Epidermal melanocyte (primary cell): ENCODE measurements around the gene RPTOR.
"Not testable (repeated sequence)": the region's sequence is repeated elsewhere in the genome, so short reads cannot be mapped to it uniquely, and the experiment has no call there.

Source experiments
- DNase-seq: peaks from one replicate; pipeline ENCODE4 v3.0.0; 2011; ENCODE audit warnings: low spot score; ENCODE audit not compliant: insufficient read length

Gene RPTOR, protein sequence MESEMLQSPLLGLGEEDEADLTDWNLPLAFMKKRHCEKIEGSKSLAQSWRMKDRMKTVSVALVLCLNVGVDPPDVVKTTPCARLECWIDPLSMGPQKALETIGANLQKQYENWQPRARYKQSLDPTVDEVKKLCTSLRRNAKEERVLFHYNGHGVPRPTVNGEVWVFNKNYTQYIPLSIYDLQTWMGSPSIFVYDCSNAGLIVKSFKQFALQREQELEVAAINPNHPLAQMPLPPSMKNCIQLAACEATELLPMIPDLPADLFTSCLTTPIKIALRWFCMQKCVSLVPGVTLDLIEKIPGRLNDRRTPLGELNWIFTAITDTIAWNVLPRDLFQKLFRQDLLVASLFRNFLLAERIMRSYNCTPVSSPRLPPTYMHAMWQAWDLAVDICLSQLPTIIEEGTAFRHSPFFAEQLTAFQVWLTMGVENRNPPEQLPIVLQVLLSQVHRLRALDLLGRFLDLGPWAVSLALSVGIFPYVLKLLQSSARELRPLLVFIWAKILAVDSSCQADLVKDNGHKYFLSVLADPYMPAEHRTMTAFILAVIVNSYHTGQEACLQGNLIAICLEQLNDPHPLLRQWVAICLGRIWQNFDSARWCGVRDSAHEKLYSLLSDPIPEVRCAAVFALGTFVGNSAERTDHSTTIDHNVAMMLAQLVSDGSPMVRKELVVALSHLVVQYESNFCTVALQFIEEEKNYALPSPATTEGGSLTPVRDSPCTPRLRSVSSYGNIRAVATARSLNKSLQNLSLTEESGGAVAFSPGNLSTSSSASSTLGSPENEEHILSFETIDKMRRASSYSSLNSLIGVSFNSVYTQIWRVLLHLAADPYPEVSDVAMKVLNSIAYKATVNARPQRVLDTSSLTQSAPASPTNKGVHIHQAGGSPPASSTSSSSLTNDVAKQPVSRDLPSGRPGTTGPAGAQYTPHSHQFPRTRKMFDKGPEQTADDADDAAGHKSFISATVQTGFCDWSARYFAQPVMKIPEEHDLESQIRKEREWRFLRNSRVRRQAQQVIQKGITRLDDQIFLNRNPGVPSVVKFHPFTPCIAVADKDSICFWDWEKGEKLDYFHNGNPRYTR (N-terminal part only)

DNA sequence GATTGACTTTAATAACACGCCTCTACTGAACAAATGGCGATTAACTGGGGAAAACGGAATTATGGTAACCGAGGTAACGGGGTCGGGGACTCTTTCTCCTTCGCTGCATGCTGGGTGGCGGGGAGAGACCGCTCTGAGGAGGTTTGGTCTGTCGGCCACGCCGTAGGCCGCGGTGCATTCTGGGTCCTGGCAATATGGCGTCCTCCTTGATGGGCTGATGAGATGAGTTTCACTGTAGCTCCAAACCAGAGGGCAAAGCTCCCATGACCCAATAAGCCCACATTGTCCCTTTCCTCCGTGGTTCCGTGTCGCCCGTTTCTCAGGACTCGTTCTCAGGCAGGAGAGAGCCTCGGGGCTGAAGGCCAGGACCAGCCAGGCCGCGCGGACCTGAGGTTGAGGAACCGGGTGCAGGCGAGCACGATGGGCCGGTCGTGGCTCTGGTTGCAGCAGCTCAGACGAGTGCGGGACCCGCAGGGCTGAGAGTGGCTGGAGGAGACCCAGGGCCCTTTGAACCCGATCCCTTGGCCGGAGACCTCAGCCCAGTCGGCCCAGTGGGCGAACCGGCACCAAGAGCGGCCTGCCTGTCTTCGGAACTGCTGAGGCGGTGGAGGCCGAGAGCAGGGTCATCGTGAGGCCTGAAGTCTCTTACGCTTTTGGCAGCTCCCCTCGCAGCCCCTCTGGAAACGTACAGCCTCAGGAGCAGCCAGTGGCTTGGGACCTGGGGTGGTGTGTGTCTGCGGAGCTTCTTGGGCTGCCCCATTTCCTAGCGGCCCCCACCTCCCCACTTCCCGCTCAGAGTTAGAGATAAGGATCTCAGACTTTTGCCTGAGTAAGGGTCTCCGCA is at the start of gene RPTOR:
Gene RPTOR, plus strand, starts transcription at position 184 of the 844 bp plus-strand sequence. CDS start 792 bp downstream, outside the sequence.
- DNase-seq: peak; percentile 94

DNA sequence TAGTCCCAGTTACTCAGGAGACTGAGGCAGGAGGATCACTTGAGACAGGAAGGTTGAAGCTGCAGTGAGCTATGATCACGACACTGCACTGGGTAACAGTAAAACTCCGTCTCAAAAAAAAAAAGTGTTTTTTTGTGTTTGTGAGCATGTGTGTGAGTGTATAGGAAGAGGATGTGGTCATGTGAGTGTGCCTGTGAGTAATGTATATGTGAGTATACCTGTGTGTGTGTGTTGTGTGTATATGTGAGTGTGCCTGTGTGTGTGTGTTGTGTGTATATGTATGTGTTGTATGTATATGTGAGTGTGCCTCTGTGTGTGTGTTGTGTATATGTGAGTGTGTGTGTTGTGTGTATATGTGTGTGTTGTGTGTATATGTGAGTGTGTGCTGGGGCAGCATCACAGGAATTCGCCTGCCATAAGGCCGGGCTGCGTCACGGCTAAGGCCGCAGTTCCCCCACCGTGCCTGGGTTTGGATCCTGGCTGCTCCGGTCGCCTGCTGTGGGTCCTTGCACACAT is 46.9 kb upstream of the RPTOR start:
- no peak for DNase-seq

DNA sequence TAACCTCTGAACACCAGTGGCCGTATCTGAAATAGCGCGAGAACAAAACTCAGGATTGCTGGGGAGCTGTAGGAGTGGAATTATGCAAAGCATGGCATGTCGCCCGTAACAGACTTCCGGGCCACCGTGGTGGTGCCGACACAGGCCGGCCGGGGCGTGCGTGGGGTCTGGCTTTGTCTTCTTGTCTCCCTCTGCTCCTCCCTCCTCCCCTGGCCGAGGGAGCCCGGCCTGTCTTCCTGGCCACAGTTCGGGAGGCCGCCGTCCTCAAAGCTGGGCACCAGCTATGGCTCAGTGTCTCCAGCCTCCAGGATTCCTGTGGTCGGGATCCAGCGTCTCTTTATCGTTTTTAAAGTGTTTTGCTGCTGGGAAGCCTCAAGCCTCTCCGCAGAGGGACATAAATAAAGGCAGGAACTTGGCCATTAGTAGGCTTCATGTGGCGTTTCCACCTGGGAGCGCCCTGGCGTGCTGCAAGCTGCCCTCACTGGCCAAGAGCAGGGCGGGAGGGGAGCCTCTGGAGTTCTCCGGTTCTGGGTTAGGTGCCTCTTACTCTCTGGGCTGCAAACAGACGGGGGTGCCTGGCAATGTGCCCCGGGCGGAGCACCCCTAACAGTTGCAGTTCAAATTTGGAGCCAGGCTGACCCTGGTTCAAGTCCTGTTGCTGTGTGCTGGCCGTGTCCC is 46.3 kb upstream of the RPTOR start:
- no peak for DNase-seq

DNA sequence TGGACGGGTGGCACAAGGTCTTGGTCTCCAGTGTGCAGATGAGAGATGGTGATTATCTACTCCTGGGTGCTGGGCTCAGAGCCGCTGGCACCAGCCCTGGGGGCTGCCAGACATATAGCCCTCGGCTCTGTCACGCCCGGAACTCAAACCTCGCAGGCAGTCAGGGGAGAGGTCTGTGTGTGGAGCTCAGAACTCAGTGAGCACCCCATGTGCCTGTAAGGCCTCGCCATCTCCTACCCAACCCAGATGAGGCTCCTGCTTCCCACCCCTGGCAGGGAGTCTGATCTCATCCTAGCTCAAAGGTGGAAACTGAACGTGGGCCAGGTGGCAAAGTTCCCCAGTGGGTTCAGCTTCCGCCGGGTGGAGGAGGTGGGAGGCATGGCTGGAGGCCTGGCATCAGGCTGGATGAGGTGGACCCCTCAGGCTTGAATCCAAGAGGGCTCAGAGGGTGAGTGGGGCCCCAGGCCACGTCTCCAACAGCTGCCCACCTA is 45.7 kb upstream of the RPTOR start:
- no peak for DNase-seq

DNA sequence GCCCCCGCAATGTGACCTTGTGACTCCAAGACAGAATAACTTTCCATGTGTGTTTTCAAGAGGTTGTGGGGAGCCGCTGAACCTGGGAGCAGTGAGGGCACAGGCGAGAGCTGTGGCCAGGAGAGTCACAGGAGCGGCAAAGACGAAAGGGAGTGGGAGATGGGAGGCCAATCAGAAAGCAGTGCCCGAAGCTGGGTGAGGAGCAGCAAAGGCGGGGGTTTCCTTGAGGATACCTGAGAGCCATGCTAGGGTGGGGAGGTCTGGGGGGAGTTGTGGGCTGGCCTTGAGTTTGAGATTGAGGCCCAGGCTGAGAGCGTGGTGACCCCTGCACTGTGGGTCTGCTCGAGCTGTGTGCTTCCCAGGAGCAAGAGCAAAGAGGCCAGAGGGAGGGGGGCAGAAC is 45.1 kb upstream of the RPTOR start:
- DNase-seq: no peak

DNA sequence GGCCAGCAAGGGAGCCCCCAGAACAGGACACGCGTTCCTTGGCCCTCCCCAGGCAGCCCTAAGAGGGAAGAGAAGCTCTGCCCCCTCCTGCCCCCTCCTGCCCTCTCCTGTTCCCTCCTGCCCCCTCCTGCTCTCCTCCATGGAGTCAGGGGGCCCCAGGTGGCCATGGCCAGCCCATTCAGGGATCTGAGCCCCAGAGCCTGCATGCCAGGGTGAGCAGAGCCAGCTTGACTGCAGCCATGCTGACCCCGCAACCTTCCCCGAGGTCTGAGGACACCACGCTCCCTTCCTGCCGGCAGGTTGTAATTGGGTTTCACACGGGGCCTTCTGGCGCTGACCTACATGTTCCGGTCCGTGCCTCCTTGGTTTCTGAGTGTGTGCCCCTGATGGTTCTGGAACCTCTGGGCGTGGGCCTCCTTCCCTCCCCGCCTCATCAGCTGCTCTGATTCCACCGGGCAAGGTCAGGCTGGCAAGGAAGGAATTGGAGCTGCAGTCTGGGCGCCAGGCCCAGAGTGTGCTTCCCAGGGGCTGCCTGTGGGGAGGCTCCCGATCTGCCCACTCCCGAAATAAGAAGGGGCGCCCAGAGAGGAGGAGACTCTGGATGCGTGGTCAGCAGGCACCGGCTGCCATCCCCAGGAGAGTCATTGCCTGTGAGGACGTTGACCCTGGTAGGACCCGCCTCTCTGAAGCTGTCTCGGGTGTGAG is 44.5 kb upstream of the RPTOR start:
- DNase-seq: no peak

DNA sequence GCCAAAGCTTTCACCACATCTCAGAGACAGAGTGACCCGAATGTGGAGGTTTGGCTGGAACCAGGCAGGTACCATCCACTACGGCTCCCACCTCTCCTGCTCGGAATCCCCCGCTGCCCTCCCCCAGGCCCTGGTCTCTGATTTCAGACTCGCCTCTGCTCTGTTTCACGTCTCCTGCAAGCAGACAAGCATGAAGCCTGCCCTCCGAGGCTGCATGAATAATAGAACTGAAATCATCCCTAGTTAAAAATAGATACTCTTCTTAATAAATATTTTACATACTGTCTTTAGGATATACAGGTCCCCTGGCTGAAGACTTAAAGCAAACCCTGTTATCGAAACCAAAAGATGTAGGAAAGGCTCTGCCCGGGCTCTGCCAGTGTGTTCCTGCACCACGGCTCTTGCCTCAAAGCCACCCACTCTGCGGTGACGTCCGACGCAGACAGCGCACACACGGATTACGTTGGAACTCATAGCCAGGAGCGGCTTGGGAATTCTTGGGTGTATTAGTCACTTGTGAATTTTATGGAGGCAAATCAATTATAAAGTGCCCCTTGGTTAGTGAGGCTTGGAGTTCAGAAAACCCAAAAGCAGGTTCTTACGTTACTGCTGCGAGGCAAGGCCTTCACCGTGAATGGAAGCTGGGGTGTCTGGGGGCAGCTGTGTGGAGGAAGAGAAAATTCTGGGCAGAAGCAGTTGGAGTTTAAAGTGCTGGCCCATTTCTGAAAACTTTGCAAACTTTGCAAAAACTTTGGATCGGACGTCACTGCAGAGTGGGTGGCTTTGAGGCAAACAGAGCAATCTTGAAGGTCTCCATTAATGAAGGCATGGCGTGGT is 42.7 kb upstream of the RPTOR start:
- DNase-seq: no peak

DNA sequence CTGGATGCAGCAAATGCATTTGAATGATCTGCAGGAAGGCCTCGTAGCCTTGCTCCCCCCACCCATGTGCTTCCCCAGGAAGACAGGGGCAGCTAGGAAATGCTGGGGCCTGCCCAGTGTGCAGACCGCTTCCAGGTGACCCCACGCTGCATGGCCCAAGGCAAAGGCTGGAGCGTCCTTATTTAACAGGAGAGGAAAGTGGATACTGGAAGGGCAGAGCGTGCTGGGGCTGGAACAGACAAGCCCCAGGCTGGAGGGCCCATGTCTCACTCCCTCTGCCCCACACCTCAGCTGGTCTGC is 42.1 kb upstream of the RPTOR start:
- DNase-seq: no peak

DNA sequence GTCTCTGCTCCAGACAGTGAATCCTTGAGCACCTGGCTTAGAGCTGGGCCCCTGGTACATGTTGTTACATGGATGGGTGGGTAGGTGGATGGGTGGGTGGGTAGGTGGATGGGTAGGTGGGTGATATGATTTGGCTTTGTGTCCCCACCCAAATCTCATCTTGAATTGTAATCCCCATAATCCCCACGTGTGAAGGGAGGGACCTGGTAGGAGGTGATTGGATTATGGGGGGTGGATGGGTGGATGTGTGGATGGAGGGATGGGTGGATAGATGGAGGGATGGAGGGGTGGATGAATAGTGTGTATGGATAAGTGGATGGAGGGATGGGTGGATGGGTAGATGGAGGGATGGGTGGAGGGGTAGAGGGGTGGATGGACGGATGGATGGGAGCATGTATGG is 41.6 kb upstream of the RPTOR start:
- DNase-seq: no peak

DNA sequence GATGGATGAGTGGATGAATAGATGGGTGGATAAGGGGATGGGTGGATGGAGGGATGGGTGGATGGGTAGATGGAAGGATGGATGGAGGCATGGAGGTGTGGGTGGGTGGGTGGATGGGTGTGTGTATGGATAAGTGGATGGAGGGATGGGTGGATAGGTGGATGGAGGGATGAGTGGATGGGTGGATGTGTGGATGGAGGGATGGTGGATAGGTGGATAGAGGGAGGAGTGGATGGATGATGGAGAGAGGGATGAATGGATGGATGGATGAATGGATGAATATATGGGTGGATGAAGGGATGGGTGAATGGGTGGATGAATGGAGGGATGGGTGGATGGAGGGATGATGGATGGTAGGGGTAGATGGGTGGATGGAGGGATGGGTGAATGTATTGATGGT is 40.7 kb upstream of the RPTOR start:
- no peak for DNase-seq

DNA sequence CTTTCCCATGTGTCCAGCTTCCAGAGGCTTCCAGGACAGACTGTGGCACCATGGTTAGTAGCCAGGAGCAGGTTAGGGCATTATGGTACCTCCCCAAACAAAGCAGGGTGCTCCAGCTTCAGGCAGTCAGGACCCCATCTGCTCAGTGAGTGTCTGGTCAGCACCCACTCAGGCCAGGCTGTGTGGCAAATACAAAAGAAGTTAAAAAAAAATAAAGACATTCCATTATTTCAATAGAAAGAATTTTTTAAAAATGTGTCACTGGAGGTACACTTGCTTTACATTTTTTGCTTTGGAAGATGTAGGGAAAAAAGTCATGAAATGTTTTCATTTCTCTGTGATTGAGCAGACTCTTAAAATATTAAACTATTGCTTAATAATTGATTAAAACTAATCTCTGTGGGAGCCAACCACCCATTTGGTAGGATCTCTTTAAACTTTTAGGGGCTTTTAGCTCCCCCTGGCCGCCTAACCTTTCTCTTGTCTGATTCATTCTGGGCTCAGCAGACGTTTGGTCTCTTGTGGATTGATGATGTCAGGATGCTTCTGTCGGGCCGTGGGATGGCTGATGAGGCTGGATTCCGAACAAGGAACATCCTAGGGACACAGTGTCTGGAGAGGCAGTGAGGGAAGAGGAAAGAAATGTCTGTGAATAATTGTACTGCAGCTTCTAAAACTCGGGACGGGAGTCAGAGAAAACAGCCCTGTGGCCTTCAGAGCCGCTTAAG is 39.8 kb upstream of the RPTOR start:
- no peak for DNase-seq

DNA sequence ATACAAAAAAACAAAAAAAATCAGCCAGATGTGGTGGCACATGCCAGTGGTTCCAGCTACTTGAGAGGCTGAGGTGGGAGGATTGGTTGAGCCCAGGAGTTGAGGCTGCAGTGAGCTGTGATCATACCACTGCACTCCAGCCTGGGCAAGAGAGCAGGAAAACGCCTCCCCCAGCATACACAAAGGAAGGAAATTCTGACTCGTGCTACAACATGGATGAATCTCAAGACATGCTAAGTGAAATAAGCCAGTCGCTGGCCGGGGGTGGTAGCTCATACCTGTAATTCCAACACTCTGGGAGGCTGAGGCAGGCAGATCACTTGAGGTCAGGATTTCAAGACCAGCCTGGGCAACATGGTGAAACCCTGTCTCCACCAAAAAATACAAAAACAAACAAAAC is 37.5 kb upstream of the RPTOR start:
- not testable (repeated sequence) for DNase-seq

DNA sequence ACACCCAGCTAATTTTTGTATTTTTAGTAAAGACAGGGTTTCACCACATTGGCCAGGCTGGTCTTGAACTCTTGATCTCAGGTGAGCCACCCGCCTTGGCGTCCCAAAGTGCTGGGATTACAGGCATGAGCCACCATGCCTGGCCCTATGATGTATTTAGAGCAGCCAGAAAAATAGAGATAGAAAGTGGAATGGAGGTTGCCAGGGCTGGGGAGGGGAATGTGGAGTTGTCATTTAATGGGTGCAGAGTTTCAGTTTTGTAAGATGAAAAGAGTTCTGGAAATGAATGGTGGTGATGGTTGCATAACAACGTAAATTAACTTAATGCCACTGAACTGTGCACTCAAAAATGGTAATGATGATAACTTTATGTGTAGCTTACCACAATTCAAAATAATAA is 36.7 kb upstream of the RPTOR start:
- no peak for DNase-seq

DNA sequence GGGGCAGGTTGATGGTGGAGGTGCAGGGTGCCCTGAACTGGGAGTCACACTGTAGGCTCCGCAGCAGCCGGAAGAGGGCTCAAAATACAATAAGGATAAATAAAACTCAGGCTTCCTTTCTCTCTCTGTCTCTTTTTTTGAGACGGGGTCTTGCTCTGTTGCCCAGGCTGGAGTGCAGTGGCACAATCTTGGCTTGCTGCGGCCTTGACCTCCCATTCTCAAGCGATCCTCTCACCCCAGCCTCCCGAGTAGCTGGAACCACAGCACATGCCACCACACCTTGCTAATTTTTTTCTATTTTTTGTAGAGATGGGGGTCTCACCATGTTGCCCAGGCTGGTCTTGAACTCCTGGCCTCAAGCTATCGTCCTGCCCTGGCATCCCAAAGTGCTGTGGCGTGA is 35.3 kb upstream of the RPTOR start:
- no peak for DNase-seq

DNA sequence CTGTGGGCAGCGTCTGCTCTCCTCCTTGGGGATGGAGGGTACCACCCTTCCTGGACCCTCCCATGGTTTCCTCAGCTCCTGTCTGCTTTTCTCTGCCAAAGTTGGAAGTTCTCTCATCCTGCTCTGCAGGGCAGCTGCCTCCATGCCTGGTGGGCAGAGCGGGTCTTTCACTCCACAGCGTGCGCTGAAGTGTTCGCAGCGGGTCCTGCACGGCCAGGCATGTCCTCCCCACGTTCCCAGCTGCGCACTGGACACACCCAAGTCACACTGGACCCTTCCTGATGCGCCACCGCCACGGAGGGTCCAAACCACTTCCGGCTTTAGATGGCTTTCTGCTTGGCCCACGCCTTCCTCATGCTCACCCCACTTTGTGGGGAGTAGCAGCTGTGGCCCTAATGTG is 34.5 kb upstream of the RPTOR start:
- DNase-seq: no peak

DNA sequence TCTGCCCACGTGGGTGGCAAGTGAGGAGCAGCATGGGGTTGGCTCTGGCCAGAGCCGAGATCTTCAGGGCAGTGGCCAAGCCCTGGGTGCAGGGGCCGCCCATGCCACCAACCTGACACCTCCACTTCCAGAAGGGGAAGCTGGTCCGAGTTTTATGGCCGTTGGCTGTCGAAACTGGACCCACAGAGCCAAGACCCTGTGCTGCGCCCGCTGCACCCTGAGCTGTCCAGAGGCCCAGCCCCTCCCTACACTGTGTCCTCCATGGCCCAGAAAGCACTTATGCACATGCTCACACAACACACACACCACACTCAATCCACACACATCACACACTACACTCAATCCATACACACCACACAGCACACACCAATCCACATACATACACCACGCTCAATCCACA is 33.9 kb upstream of the RPTOR start:
- no peak for DNase-seq

DNA sequence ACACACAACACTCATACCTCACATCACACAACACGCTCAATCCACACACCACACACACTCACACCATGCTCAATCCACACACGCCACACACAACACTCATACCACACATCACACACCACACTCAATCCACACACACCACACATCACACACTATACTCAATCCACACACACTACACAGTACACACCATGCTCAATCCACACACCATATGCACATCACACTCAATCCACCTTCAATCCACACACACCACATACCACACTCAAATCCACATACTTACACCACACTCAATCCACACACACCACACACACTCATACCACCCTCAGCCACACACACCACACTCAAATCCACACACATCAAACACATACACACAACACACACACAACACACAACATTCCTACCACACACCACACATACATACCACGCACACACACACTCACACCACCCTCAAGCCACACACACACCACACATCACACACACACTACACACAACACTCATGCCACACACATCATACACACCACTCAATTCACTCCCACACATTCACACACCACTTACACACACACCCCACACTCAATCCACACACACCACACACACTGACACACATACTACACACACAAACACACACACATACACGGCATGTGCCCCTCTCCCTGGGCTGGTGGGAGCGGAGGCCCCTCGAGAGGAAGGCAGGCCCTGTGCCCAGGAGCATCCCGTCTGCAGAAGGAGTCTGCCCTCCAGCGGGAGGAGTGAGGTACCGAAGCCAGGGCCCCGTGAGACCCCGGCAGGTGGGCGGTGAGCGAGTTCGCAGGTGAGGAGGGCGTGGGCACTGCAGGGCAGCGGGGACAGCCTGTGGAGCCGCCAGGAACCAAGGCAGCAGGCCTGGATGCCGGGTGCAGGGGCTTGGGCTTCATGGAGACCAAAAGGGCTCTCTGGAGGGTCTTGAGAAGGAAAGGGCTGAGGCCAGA is 33.1 kb upstream of the RPTOR start:
- no peak for DNase-seq
